Testis (tissue), 2 donors: ENCODE data around the gene MAPKAPK5.

ENCODE experiments used
- CTCF ChIP-seq, 3 experiments: fragments of 450-650 bp in 2 of 3; fragments of 200-600 bp in 1 of 3; sonication (generic) in 1 of 3; IDR thresholded peaks; one replicate each; pipeline ENCODE4 v1.5.1; 2016 to 2019; ENCODE audit warnings: antibody characterized with exemption in 3 of 3, mild to moderate bottlenecking in 2 of 3, moderate library complexity in 1 of 3
- POLR2A ChIP-seq: fragments of 450-650 bp; IDR thresholded peaks from one replicate; pipeline ENCODE4 v1.6.1; 2017; ENCODE audit warnings: antibody characterized with exemption, mild to moderate bottlenecking, moderate library complexity

DNA sequence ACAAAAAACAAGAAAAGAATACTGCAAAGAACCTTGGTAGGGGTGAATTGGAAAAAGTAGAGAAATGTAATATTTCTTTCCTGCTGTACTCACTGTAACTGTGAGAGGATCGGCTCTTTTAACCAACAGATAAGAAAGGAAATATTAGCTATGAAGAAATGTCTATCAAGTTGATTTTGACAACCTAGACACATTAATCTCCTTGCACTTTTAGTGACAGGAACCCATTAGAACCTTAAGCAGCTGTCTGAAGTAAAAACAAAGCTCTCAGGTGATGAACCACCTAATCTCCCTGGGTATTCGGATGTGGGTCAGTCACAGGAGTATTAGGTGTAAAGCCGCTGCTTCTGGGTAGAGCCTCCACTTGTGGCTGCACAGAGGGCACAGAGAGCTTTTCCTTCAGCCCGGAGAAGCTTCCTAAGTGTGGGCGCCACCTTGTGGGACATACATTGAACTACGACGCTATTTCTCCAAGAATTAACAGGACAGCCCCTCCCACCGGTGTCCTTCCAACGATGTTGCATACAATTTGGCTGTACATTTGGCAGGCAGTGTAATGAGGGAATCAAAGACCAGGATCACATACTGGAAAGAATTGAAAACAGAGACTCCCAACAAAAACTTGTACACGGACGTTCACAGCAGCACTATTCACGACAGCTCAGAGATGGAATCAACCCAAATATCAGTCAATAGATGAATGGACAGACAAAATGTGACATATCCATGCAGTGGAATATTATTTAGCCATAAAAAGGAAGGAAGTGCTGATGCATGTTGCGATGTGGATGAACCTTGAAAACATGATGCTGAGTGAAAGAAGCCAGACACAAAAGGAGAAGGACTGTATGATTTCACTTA, 28.9 kb upstream of the MAPKAPK5 start:
- peak; percentile 68 to 93 (median 84) for TF ChIP-seq CTCF (IDR thresholded peaks at IDR 0.05)
- no peak for TF ChIP-seq POLR2A
